Stimulated activated CD8-positive, alpha-beta memory T cell treated with anti-CD3 and anti-CD28 coated beads, Interleukin-4, amount 100 ng/mL, for 1 hour (primary cell): Measurements from ENCODE around the gene HK1.
A peak's percentile ranks its signal among the peaks of the same experiment; 100 is the strongest.
"Not testable (repeated sequence)": the region's sequence is repeated elsewhere in the genome, so short reads cannot be mapped to it uniquely, and the experiment has no call there.

ENCODE experiments used
- DNase-seq, 2 donors: peaks; one replicate each; pipeline ENCODE4 v3.0.0-alpha.2; 2020; ENCODE audit warnings: low read depth in 2 of 2, low spot score in 1 of 2

The HK1 gene

GRCh38 chr10:69307434-69307833 lies 29.1 kb downstream of the HK1 start:
- no peak for DNase-seq

- DNase-seq, result not testable (repeated sequence)
Measured at GRCh38 chr10:69308304-69308703, 30.0 kb downstream of the HK1 start.

GRCh38 chr10:69311309-69311708 lies 33.0 kb downstream of the HK1 start:
- no peak for DNase-seq

GRCh38 chr10:69312528-69312927 lies 34.2 kb downstream of the HK1 start:
- no peak for DNase-seq

- no peak for DNase-seq
Measured at GRCh38 chr10:69315100-69315542, 36.8 kb downstream of the HK1 start.

GRCh38 chr10:69315610-69316312 lies 37.5 kb downstream of the HK1 start:
- DNase-seq, result no peak

- DNase-seq, result no peak
Measured at GRCh38 chr10:69316313-69317059, 38.2 kb downstream of the HK1 start.

GRCh38 chr10:69317175-69317604 lies 38.9 kb downstream of the HK1 start:
- no peak for DNase-seq

- no peak for DNase-seq
Measured at GRCh38 chr10:69317626-69318105, 39.4 kb downstream of the HK1 start.

GRCh38 chr10:69318106-69318866 lies 40.0 kb downstream of the HK1 start:
- DNase-seq, result peak; percentile 80 to 82

GRCh38 chr10:69318867-69319727 lies 40.8 kb downstream of the HK1 start:
- DNase-seq, result peak; percentile 36 to 54

GRCh38 chr10:69319841-69320316 lies 41.6 kb downstream of the HK1 start:
- no peak for DNase-seq

GRCh38 chr10:69320521-69320920 lies 42.2 kb downstream of the HK1 start:
- DNase-seq, result no peak

GRCh38 chr10:69321039-69321715 lies 42.9 kb downstream of the HK1 start:
- no peak for DNase-seq

GRCh38 chr10:69321865-69322264 lies 43.6 kb downstream of the HK1 start:
- DNase-seq, result no peak

- DNase-seq, result not testable (repeated sequence)
Measured at GRCh38 chr10:69322346-69322745, 44.0 kb downstream of the HK1 start.

- DNase-seq, result no peak
Measured at GRCh38 chr10:69323622-69324021, 45.3 kb downstream of the HK1 start.

GRCh38 chr10:69324583-69324982 lies 46.3 kb downstream of the HK1 start:
- no peak for DNase-seq

- not testable (repeated sequence) for DNase-seq
Measured at GRCh38 chr10:69325637-69326523, 47.6 kb downstream of the HK1 start.
